IMR-90 (cell line): ENCODE measurements around the gene COX14. TPM values are rescaled to one million over a fixed set of nuclear protein-coding genes. Genes with fewer than 3 reads are reported as not detected.

Source experiments
- ATAC-seq: fragments of 200-7000 bp; cut with Tn5 transposase; 2 replicates; pipeline ENCODE4 v1.9.1; 2020; ENCODE audit warnings: low read depth, mild to moderate bottlenecking, moderate library complexity
- BruUV-seq: library from RNA; stranded (reverse); fragments of 400-500 nt; replicated peaks from 2 replicates; lab custom pipeline; 2021; lab: Mats Ljungman, UMichigan
- CTCF ChIA-PET: fragments of 300-600 bp; formaldehyde crosslinking; extraction: SDS; loops from one replicate; lab custom pipeline; 2021; ENCODE audit warnings: antibody characterized with exemption; lab: Yijun Ruan, JAX
- POLR2A ChIA-PET: fragments of 300-600 bp; sonication (Branson Sonifier 250); formaldehyde crosslinking; loops from one replicate; lab custom pipeline; 2022; ENCODE audit warnings: antibody characterized with exemption; ENCODE audit not compliant: unreplicated experiment; lab: Charles Lee
- DNase-seq: peaks from one replicate; pipeline ENCODE4 v3.0.0; 2013
- H2AFZ ChIP-seq: replicated peaks from 2 replicates; pipeline ENCODE3; 2013; ENCODE audit warnings: low read length, mild to moderate bottlenecking; ENCODE audit not compliant: poor library complexity
- H2AK5ac ChIP-seq: 2 replicates; pipeline ENCODE4 v1.6.1; 2013; ENCODE audit warnings: low read depth, low read length, inconsistent platforms
- H2AK9ac ChIP-seq: replicated peaks from 2 replicates; pipeline ENCODE3; 2013; ENCODE audit warnings: mild to moderate bottlenecking, low read depth, low read length, moderate library complexity; ENCODE audit not compliant: poor library complexity
- H2BK120ac ChIP-seq: 2 replicates; pipeline ENCODE4 v1.6.1; 2013; ENCODE audit warnings: low read depth, low read length, inconsistent platforms
- H2BK15ac ChIP-seq: 3 replicates; pipeline ENCODE4 v1.6.1; 2013; ENCODE audit warnings: low read depth, low read length, inconsistent platforms
- H2BK20ac ChIP-seq: 2 replicates; pipeline ENCODE4 v1.6.1; 2013; ENCODE audit warnings: low read depth, mild to moderate bottlenecking, inconsistent platforms, low read length, moderate library complexity
- H2BK5ac ChIP-seq: 2 replicates; pipeline ENCODE4 v1.6.1; 2013; ENCODE audit warnings: mild to moderate bottlenecking, low read depth, low read length, inconsistent platforms; ENCODE audit not compliant: poor library complexity, severe bottlenecking
- H3K14ac ChIP-seq: replicated peaks from 2 replicates; pipeline ENCODE4 v1.6.1; 2013; ENCODE audit warnings: low read depth, low read length, inconsistent platforms
- H3K18ac ChIP-seq: 2 replicates; pipeline ENCODE4 v1.6.1; 2013; ENCODE audit warnings: low read depth, low read length, control low read depth
- H3K23ac ChIP-seq: 2 replicates; pipeline ENCODE4 v1.6.1; 2013; ENCODE audit warnings: low read depth, low read length, inconsistent platforms
- H3K27ac ChIP-seq: 2 replicates; pipeline ENCODE4 v1.5.1; 2013; ENCODE audit warnings: mild to moderate bottlenecking, control low read depth, low read length; ENCODE audit not compliant: insufficient read depth
- H3K27me3 ChIP-seq: 2 replicates; pipeline ENCODE4 v1.6.1; 2013; ENCODE audit warnings: low read length; ENCODE audit not compliant: control insufficient read depth, insufficient read depth
- H3K36me3 ChIP-seq: 2 replicates; pipeline ENCODE4 v1.6.1; 2013; ENCODE audit warnings: low read length, mixed read lengths; ENCODE audit not compliant: control insufficient read depth, insufficient read depth
- H3K4ac ChIP-seq: 2 replicates; pipeline ENCODE4 v1.6.1; 2013; ENCODE audit warnings: low read depth, low read length, inconsistent platforms
- H3K4me1 ChIP-seq: 2 replicates; pipeline ENCODE4 v1.6.1; 2013; ENCODE audit warnings: low read length, mixed read lengths; ENCODE audit not compliant: control insufficient read depth, insufficient read depth
- H3K4me2 ChIP-seq: 2 replicates; pipeline ENCODE4 v1.6.1; 2013; ENCODE audit warnings: low read depth, mild to moderate bottlenecking, control low read depth, low read length, moderate library complexity
- H3K4me3 ChIP-seq: 2 replicates; pipeline ENCODE4 v1.5.1; 2013; ENCODE audit warnings: low read depth, mild to moderate bottlenecking, control low read depth, low read length, moderate library complexity; ENCODE audit not compliant: insufficient read depth
- H3K56ac ChIP-seq: 2 replicates; pipeline ENCODE4 v1.6.1; 2013; ENCODE audit warnings: low read length, inconsistent platforms; ENCODE audit not compliant: insufficient read depth; ENCODE audit errors: extremely low read depth
- H3K79me1 ChIP-seq, 2 experiments: 2 replicates each; pipeline ENCODE4 v1.6.1; 2013; ENCODE audit warnings: low read length in 2 of 2, inconsistent platforms in 1 of 2, low read depth in 1 of 2
- H3K9ac ChIP-seq: 2 replicates; pipeline ENCODE4 v1.6.1; 2013; ENCODE audit warnings: low read depth, low read length, control low read depth
- H3K9me1 ChIP-seq: 2 replicates; pipeline ENCODE4 v1.6.1; 2013; ENCODE audit warnings: low read length, inconsistent platforms; ENCODE audit not compliant: insufficient read depth
- H3K9me3 ChIP-seq: 2 replicates; pipeline ENCODE4 v1.6.1; 2013; ENCODE audit warnings: low read length; ENCODE audit not compliant: control insufficient read depth, insufficient read depth
- H4K20me1 ChIP-seq: 2 replicates; pipeline ENCODE4 v1.6.1; 2013; ENCODE audit warnings: low read length, inconsistent platforms; ENCODE audit not compliant: insufficient read depth
- H4K5ac ChIP-seq: 2 replicates; pipeline ENCODE4 v1.6.1; 2013; ENCODE audit warnings: mild to moderate bottlenecking, low read depth, low read length, control low read depth
- H4K8ac ChIP-seq, 2 experiments: 2 replicates each; pipeline ENCODE4 v1.6.1; 2013; ENCODE audit warnings: low read depth in 2 of 2, low read length in 2 of 2, control low read depth in 1 of 2, inconsistent platforms in 1 of 2
- H4K91ac ChIP-seq: 2 replicates; pipeline ENCODE4 v1.6.1; 2013; ENCODE audit warnings: low read depth, low read length, inconsistent platforms; ENCODE audit not compliant: insufficient read depth
- CEBPB ChIP-seq: IDR thresholded peaks from 2 replicates; pipeline ENCODE4 v1.6.1; 2012; ENCODE audit warnings: low read depth, low read length, improper control_type of control experiment
- WGBS, 2 experiments: methylation state at CpG; one replicate each; pipeline versions ENCODE4 v1.1.5 to v1.1.7; 2013; ENCODE audit warnings: missing lambda C conversion rate in 2 of 2; ENCODE audit not compliant: insufficient read length in 1 of 2; ENCODE audit errors: extremely low coverage in 2 of 2; 5-methylcytosine and 5-hydroxymethylcytosine counted together
- dilution Hi-C: fragments of 300-500 bp; cut with HindIII; formaldehyde crosslinking; loops from one replicate; pipeline ENCODE4 v1.14.3; 2018; ENCODE audit warnings: low sequenced_read_pairs; ENCODE audit not compliant: unreplicated experiment
- in situ Hi-C: fragments of 300-500 bp; cut with MboI; formaldehyde crosslinking; loops from 3 replicates; pipeline ENCODE4 v1.14.3; 2019; ENCODE audit warnings: low sequenced_read_pairs, inconsistent platforms, mixed read lengths
- intact Hi-C: fragments of 100-400 bp; cut with micrococcal nuclease; formaldehyde crosslinking; loops from 2 replicates; pipeline ENCODE4 v1.10.0; 2022
- polyA plus RNA-seq, 3 experiments: library from polyadenylated mRNA; depleted of rRNA; stranded (reverse); fragments of >200 nt; gene quantifications; 2 replicates each; pipeline ENCODE4 v1.2.3, GENCODE V29; 2012; ENCODE audit warnings: low replicate concordance in 1 of 3
- total RNA-seq: library from RNA; depleted of rRNA; stranded (reverse); fragments of >200 nt; gene quantifications from 2 replicates; pipeline ENCODE4 v1.2.3, GENCODE V29; 2012
- TF ChIP-seq, protein P1 (sequence below): conservative IDR thresholded peaks from 2 replicates; pipeline ENCODE4 v1.5.1; 2012; ENCODE audit warnings: mild to moderate bottlenecking, low read depth, low read length, improper control_type of control experiment

COX14 gene
- total and polyA plus RNA-seq, 2 of the 4 experiments (the other 2 are of a cell fraction): 30.8 to 81.8 TPM

DNA sequence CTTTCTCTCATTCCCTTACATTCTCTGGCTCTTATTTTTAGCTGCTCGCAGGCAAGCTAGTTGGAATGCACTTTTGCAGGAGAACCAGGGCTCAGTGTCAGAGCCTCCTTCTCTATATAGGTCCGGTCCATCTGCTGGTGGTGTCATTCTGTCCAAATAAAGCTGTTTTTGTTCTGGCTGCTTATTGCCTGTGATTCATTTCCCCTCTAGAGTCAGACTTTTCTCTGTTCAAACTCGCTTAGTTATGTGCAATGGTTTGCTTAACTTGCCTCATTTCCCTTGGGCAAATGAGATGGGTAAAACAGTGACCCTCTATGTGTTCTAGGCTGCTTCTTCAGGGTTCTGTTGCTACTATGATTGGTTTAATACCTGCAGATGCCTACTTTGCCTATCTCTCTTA, 24.0 kb upstream of the COX14 start:
- no peak overlapping the region for H2AFZ ChIP-seq
- H4K20me1 ChIP-seq: peaks cover 25% of the 10 kb centered on the region
- H3K9me1 ChIP-seq: no peaks in the 10 kb centered on the region
- no peak overlapping the region for H4K91ac ChIP-seq
- dilution Hi-C loops (no loop called here), intact Hi-C loops (loop anchor here (5.0 kb wide), 1 partner anchor 79 kb away; the partner anchor contains the start of gene CERS5), in situ Hi-C loops (no loop called here)
- H4K8ac ChIP-seq: 0 out of 4 replicates have a peak overlapping the region, but pooled peaks of 1 of the 2 experiments have one; percentile 24
- no peaks in the 10 kb centered on the region for H3K9me3 ChIP-seq
- no peak overlapping the region for H3K56ac ChIP-seq
- H3K9ac ChIP-seq: no peak overlapping the region
- H3K79me1 ChIP-seq: peaks cover 16 to 46% of the 10 kb centered on the region in 2 experiments
- H2BK5ac ChIP-seq: peak overlapping the region; percentile 52
- no peak overlapping the region for H3K23ac ChIP-seq
- ChIA-PET POLR2A (interaction anchor here (0.6 kb wide), 1 partner anchor 28 kb away, joined by 4 read pairs; no protein-coding TSS in a partner anchor), CTCF (interaction anchor here (0.5 to 1.3 kb wide), 5 partner anchors 8 to 481 kb away, joined by 3 to 5 read pairs (median 3); partner anchors contain the start of genes COX14 and GPD1)
- H3K4ac ChIP-seq: no peak overlapping the region; the same call in 1 of the 2 replicates
- H3K27me3 ChIP-seq: no peaks in the 10 kb centered on the region
- peak overlapping the region; percentile 59; the same call in 1 of the 2 replicates for H2BK120ac ChIP-seq
- no peak overlapping the region for H2BK15ac ChIP-seq
- no peak overlapping the region for H3K18ac ChIP-seq
- no peak overlapping the region; the same call in 1 of the 2 replicates for H3K14ac ChIP-seq
- no peak overlapping the region for H2BK20ac ChIP-seq
- ATAC-seq (peak; percentile 10), DNase-seq (peak; percentile 85)
- no CpG with 5 or more reads among the region's 3 CpGs for WGBS, 2 experiments
- no peak overlapping the region for H4K5ac ChIP-seq
- BruUV-seq: no TSS peak
- H3K4me3 ChIP-seq: no peak overlapping the region
- H2AK9ac ChIP-seq: no peak overlapping the region
- TF ChIP-seq, protein P1, sequence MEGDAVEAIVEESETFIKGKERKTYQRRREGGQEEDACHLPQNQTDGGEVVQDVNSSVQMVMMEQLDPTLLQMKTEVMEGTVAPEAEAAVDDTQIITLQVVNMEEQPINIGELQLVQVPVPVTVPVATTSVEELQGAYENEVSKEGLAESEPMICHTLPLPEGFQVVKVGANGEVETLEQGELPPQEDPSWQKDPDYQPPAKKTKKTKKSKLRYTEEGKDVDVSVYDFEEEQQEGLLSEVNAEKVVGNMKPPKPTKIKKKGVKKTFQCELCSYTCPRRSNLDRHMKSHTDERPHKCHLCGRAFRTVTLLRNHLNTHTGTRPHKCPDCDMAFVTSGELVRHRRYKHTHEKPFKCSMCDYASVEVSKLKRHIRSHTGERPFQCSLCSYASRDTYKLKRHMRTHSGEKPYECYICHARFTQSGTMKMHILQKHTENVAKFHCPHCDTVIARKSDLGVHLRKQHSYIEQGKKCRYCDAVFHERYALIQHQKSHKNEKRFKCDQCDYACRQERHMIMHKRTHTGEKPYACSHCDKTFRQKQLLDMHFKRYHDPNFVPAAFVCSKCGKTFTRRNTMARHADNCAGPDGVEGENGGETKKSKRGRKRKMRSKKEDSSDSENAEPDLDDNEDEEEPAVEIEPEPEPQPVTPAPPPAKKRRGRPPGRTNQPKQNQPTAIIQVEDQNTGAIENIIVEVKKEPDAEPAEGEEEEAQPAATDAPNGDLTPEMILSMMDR: no peak
- TF ChIP-seq CEBPB: peak; percentile 92
- peaks cover 7% of the 10 kb centered on the region for H3K4me1 ChIP-seq
- 0 out of 2 replicates have a peak overlapping the region, but pooled peaks have one; percentile 7 for H3K27ac ChIP-seq
- no peak overlapping the region for H3K4me2 ChIP-seq
- H2AK5ac ChIP-seq: no peak overlapping the region
- H3K36me3 ChIP-seq: peaks cover 35% of the 10 kb centered on the region
